MM.1S (cell line): ENCODE measurements around the gene TRIM45.

ENCODE experiments used
- DNase-seq: peaks from one replicate; pipeline ENCODE4 v3.0.0-alpha.2; 2015
- H2AFZ ChIP-seq: fragments of 300-600 bp; sonication (generic); 2 replicates; pipeline ENCODE4 v1.6.0; 2016; ENCODE audit warnings: antibody characterized with exemption, low read length
- H3F3A ChIP-seq: fragments of 300-600 bp; sonication (generic); 2 replicates; pipeline ENCODE4 v1.6.1; 2016; ENCODE audit warnings: mild to moderate bottlenecking, antibody characterized with exemption, low read length, moderate library complexity, mixed read lengths; ENCODE audit not compliant: insufficient read depth
- H3K27ac ChIP-seq: fragments of 300-600 bp; sonication (generic); 2 replicates; pipeline ENCODE4 v1.5.1; 2016; ENCODE audit warnings: mild to moderate bottlenecking, low read length
- H3K27me3 ChIP-seq: fragments of 300-600 bp; sonication (generic); replicated peaks from 2 replicates; pipeline ENCODE4 v1.6.0; 2016; ENCODE audit warnings: low read length; ENCODE audit not compliant: insufficient read depth
- H3K36me3 ChIP-seq: fragments of 300-600 bp; sonication (generic); replicated peaks from 2 replicates; pipeline ENCODE4 v1.6.1; 2016; ENCODE audit warnings: mild to moderate bottlenecking, low read length, mixed read lengths; ENCODE audit not compliant: insufficient read depth
- H3K4me1 ChIP-seq: fragments of 300-600 bp; sonication (generic); 2 replicates; pipeline ENCODE4 v1.6.1; 2016; ENCODE audit warnings: low read length, mixed read lengths
- H3K4me2 ChIP-seq: fragments of 300-600 bp; sonication (generic); 2 replicates; pipeline ENCODE4 v1.6.0; 2016; ENCODE audit warnings: low read depth, low read length
- H3K4me3 ChIP-seq: fragments of 300-600 bp; sonication (generic); 2 replicates; pipeline ENCODE4 v1.5.1; 2016; ENCODE audit warnings: low read length, mixed read lengths
- H3K79me2 ChIP-seq: fragments of 300-600 bp; sonication (generic); 2 replicates; pipeline ENCODE4 v1.6.1; 2016; ENCODE audit warnings: mixed run types, low read length, mixed read lengths
- H3K9ac ChIP-seq: fragments of 300-600 bp; sonication (generic); 2 replicates; pipeline ENCODE4 v1.6.1; 2016; ENCODE audit warnings: low read length, mixed read lengths
- H3K9me2 ChIP-seq: fragments of 300-600 bp; sonication (generic); replicated peaks from 2 replicates; pipeline ENCODE4 v1.6.1; 2016; ENCODE audit warnings: mild to moderate bottlenecking, low read length, mixed read lengths; ENCODE audit not compliant: insufficient read depth
- H3K9me3 ChIP-seq: fragments of 300-600 bp; sonication (generic); replicated peaks from 2 replicates; pipeline ENCODE4 v1.6.1; 2016; ENCODE audit warnings: mild to moderate bottlenecking, low read length, mixed read lengths; ENCODE audit not compliant: insufficient read depth
- H4K20me1 ChIP-seq: fragments of 300-600 bp; sonication (generic); 2 replicates; pipeline ENCODE4 v1.6.1; 2016; ENCODE audit warnings: mild to moderate bottlenecking, low read length, moderate library complexity, mixed read lengths; ENCODE audit not compliant: insufficient read depth
- EZH2 ChIP-seq: fragments of 300-600 bp; sonication (generic); optimal IDR thresholded peaks from 2 replicates; pipeline ENCODE3; 2017; ENCODE audit warnings: low read depth, mild to moderate bottlenecking, antibody characterized with exemption, low read length, mixed read lengths
- EZH2phosphoT487 ChIP-seq: fragments of 300-600 bp; sonication (generic); IDR thresholded peaks from 2 replicates; pipeline ENCODE4 v1.6.1; 2018; ENCODE audit warnings: antibody characterized with exemption, low read length
- TF ChIP-seq, protein P1 (sequence below): fragments of 300-600 bp; sonication (generic); IDR thresholded peaks from 2 replicates; pipeline ENCODE4 v1.5.1; 2016; ENCODE audit warnings: antibody characterized with exemption, low read length, mixed read lengths

TRIM45 gene

DNA sequence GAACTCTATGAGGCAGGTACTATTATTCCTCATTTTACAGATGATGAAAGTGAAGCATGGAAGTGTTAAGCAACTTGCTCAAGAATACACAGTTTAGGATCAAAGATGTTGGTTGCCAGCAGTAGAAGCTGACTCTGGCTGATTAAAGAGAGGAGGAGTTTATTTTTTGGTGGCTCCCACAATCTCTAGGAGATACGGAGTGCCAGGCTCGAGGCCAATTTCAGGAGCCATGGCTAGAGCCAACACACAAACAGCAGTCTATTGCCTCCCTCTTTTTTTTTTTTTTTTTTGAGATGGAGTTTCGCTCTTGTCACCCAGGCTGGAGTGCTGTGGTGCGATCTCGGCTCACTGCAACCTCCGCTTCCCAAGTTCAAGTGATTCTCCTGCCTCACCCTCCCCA lies 41.8 kb downstream of the TRIM45 start:
- TF ChIP-seq EZH2 (no peak), EZH2phosphoT487 (no peak)
- TF ChIP-seq, protein P1, sequence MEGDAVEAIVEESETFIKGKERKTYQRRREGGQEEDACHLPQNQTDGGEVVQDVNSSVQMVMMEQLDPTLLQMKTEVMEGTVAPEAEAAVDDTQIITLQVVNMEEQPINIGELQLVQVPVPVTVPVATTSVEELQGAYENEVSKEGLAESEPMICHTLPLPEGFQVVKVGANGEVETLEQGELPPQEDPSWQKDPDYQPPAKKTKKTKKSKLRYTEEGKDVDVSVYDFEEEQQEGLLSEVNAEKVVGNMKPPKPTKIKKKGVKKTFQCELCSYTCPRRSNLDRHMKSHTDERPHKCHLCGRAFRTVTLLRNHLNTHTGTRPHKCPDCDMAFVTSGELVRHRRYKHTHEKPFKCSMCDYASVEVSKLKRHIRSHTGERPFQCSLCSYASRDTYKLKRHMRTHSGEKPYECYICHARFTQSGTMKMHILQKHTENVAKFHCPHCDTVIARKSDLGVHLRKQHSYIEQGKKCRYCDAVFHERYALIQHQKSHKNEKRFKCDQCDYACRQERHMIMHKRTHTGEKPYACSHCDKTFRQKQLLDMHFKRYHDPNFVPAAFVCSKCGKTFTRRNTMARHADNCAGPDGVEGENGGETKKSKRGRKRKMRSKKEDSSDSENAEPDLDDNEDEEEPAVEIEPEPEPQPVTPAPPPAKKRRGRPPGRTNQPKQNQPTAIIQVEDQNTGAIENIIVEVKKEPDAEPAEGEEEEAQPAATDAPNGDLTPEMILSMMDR, result no peak
- Histone ChIP-seq H3K9ac (no peak overlapping the region), H3K36me3 (no peaks in the 10 kb centered on the region), H3F3A (no peaks in the 10 kb centered on the region), H3K4me3 (no peak overlapping the region), H4K20me1 (no peaks in the 10 kb centered on the region), H3K4me1 (no peaks in the 10 kb centered on the region), H2AFZ (no peak overlapping the region), H3K4me2 (no peak overlapping the region), H3K9me3 (no peaks in the 10 kb centered on the region), H3K9me2 (no peaks in the 10 kb centered on the region), H3K79me2 (no peaks in the 10 kb centered on the region), H3K27me3 (no peaks in the 10 kb centered on the region), H3K27ac (no peak overlapping the region)
- DNase-seq, result no peak

DNA sequence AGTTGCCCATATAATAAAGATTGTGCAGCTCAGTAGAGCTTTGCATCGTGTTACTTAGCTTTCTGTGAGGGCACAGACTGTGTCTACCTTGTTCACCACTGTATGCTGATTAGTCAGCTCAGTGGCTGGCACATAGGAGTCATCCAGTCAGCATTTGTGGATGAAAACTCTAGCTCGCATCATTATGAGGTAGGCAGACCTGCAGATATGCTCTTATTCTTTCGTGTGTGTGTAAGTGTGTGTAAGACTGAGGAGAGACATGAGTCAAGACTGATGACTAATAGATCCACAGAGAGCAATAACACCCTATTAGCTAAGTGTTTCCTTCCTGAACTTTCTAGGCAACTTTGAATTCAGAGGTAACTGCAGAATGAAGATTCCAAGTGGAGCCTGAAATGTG lies 44.3 kb downstream of the TRIM45 start:
- Histone ChIP-seq H3K36me3 (no peaks in the 10 kb centered on the region), H2AFZ (no peak overlapping the region), H3K4me3 (no peak overlapping the region), H3K79me2 (no peaks in the 10 kb centered on the region), H3K9me2 (no peaks in the 10 kb centered on the region), H3F3A (no peaks in the 10 kb centered on the region), H3K27ac (no peak overlapping the region), H3K4me2 (no peak overlapping the region), H3K4me1 (no peaks in the 10 kb centered on the region), H3K9me3 (no peaks in the 10 kb centered on the region), H3K9ac (no peak overlapping the region), H4K20me1 (no peaks in the 10 kb centered on the region), H3K27me3 (no peaks in the 10 kb centered on the region)
- no peak for DNase-seq
- TF ChIP-seq, protein P1, result no peak
- TF ChIP-seq EZH2phosphoT487 (no peak), EZH2 (no peak)

DNA sequence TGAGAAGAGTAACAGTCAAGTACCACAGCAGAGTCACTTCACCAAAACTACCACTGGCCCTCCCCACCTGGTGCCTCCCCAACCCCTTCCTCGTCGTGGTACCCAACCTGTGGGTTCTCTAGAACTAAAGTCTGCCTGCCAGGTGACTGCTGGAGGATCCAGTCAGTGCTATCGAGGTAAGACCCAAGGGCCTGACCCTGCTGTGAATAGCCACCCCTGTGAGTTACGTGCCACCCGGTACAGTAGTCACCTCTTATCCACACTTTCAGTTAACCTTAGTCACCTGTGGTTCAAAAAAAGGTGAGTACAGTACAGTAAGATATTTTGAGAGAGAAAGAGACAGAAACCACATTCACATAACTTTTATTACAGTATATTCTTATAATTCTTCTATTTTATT lies 44.9 kb downstream of the TRIM45 start:
- no peaks in the 10 kb centered on the region for H3K36me3 ChIP-seq
- H4K20me1 ChIP-seq, result no peaks in the 10 kb centered on the region
- no peak overlapping the region for H3K4me2 ChIP-seq
- no peak overlapping the region for H3K4me3 ChIP-seq
- H3K9me2 ChIP-seq, result no peaks in the 10 kb centered on the region
- DNase-seq, result no peak
- no peaks in the 10 kb centered on the region for H3K4me1 ChIP-seq
- H3F3A ChIP-seq, result no peaks in the 10 kb centered on the region
- TF ChIP-seq EZH2 (no peak), EZH2phosphoT487 (no peak)
- TF ChIP-seq, protein P1, result no peak
- peaks cover 3% of the 10 kb centered on the region for H3K79me2 ChIP-seq
- no peak overlapping the region for H2AFZ ChIP-seq
- no peaks in the 10 kb centered on the region for H3K27me3 ChIP-seq
- no peak overlapping the region for H3K9ac ChIP-seq
- no peak overlapping the region for H3K27ac ChIP-seq
- no peaks in the 10 kb centered on the region for H3K9me3 ChIP-seq
